ENCODE data around the gene RXRA.

GRCh38 chr9:134455021-134455471, 128.8 kb downstream of the RXRA start:
- no peak for TF ChIP-seq CTCF (IDR thresholded peaks at IDR 0.05)
- no peak for TF ChIP-seq POLR2A (IDR thresholded peaks at IDR 0.05)
